HepG2 (cell line): ENCODE results near the gene SLC13A3. TPM values are rescaled to one million over a fixed set of nuclear protein-coding genes. Genes with fewer than 3 reads are reported as not detected.

Source experiments
- CBX5 ChIP-seq: sonication (generic); formaldehyde crosslinking; IDR thresholded peaks from 2 replicates; pipeline ENCODE4 v1.4.0; 2020; ENCODE audit warnings: missing genetic modification reagents, borderline replicate concordance
- HNF1B ChIP-seq: sonication (generic); formaldehyde crosslinking; IDR thresholded peaks from 2 replicates; pipeline ENCODE4 v1.5.1; 2020; ENCODE audit warnings: mild to moderate bottlenecking, moderate library complexity, missing genetic modification reagents
- MNT ChIP-seq: fragments of 450-650 bp; IDR thresholded peaks from 2 replicates; pipeline ENCODE4 v1.6.1; 2016
- RARA ChIP-seq: IDR thresholded peaks from 2 replicates; pipeline ENCODE4 v1.6.1; 2016; ENCODE audit warnings: missing genetic modification reagents, missing compliant biosample characterization
- RBAK ChIP-seq: sonication (generic); formaldehyde crosslinking; IDR thresholded peaks from 2 replicates; pipeline ENCODE4 v1.5.1; 2020; ENCODE audit warnings: mild to moderate bottlenecking, missing genetic modification reagents
- RBFOX2 ChIP-seq: fragments of 200-400 bp; formaldehyde crosslinking; IDR thresholded peaks from 2 replicates; pipeline ENCODE4 v1.6.1; 2017; ENCODE audit warnings: low read depth, mild to moderate bottlenecking, low read length
- SIN3A ChIP-seq: IDR thresholded peaks from 2 replicates; pipeline ENCODE4 v1.6.1; 2011; ENCODE audit warnings: low read depth, mild to moderate bottlenecking, control low read depth, low read length, borderline replicate concordance
- SOX13 ChIP-seq, 3 experiments: fragments of 450-650 bp in 1 of 3; sonication (generic) in 1 of 3; formaldehyde crosslinking in 1 of 3; IDR thresholded peaks in 2 of 3; conservative IDR thresholded peaks in 1 of 3; 2 replicates each; pipeline versions ENCODE4 v1.5.0 to v1.6.1; 2016 to 2020; ENCODE audit warnings: antibody characterized with exemption in 1 of 3, mild to moderate bottlenecking in 1 of 3, missing compliant biosample characterization in 1 of 3, missing genetic modification reagents in 1 of 3, moderate library complexity in 1 of 3
- TAF1 ChIP-seq: sonication (generic); formaldehyde crosslinking; IDR thresholded peaks from 2 replicates; pipeline ENCODE4 v1.4.0; 2020; ENCODE audit warnings: missing genetic modification reagents
- ZNF644 ChIP-seq: IDR thresholded peaks from 2 replicates; pipeline ENCODE4 v1.6.1; 2016; ENCODE audit warnings: low read depth
- ZNF878 ChIP-seq: sonication (generic); formaldehyde crosslinking; IDR thresholded peaks from 2 replicates; pipeline ENCODE4 v1.8.1; 2023; ENCODE audit warnings: mild to moderate bottlenecking, missing genetic modification reagents, moderate library complexity
- ZNF883 ChIP-seq: sonication (generic); formaldehyde crosslinking; IDR thresholded peaks from 2 replicates; pipeline ENCODE4 v1.5.1; 2020; ENCODE audit warnings: mild to moderate bottlenecking, missing genetic modification reagents; ENCODE audit errors: not compliant biosample characterization
- polyA plus RNA-seq, 8 experiments: library from polyadenylated mRNA; depleted of rRNA in 3 of 8; stranded (reverse) in 7 of 8; unstranded in 1 of 8; fragments of >200 nt; fragmentation: Illumina TruSeq in 4 of 8; extraction: Trizol in 4 of 8; gene quantifications; 2 replicates each; pipeline versions ENCODE4 v1.2.1 to v1.2.3, GENCODE V29; 2011 to 2016; ENCODE audit warnings: low read depth in 4 of 8, missing spikeins in 1 of 8, mixed read lengths in 1 of 8; ENCODE audit not compliant: insufficient read depth in 1 of 8
- total RNA-seq, 5 experiments: library from RNA; depleted of rRNA; stranded (reverse); fragments of >200 nt; fragmentation: Illumina TruSeq; extraction: Trizol; gene quantifications; 2 replicates each; pipeline ENCODE4 v1.2.3, GENCODE V29; 2016; ENCODE audit warnings: low read depth in 1 of 5
- TF ChIP-seq, protein P1 (sequence below): sonication (generic); formaldehyde crosslinking; IDR thresholded peaks from 2 replicates; pipeline ENCODE4 v1.9.0; 2022; ENCODE audit warnings: low read depth, missing genetic modification reagents
- TF ChIP-seq, protein P2 (sequence below): sonication (generic); formaldehyde crosslinking; IDR thresholded peaks from 2 replicates; pipeline ENCODE4 v1.5.1; 2020; ENCODE audit warnings: missing genetic modification reagents, mild to moderate bottlenecking, borderline replicate concordance
- TF ChIP-seq, protein P3 (sequence below): sonication (generic); formaldehyde crosslinking; conservative IDR thresholded peaks from 2 replicates; pipeline ENCODE4 v1.4.0; 2020; ENCODE audit warnings: mild to moderate bottlenecking, missing genetic modification reagents, moderate library complexity

SLC13A3 gene
- total and polyA plus RNA-seq, 2 of the 13 experiments (the other 11 are each of a cell fraction or from before 2014, with no cell fraction given) = 66.5 to 76.0 TPM

DNA sequence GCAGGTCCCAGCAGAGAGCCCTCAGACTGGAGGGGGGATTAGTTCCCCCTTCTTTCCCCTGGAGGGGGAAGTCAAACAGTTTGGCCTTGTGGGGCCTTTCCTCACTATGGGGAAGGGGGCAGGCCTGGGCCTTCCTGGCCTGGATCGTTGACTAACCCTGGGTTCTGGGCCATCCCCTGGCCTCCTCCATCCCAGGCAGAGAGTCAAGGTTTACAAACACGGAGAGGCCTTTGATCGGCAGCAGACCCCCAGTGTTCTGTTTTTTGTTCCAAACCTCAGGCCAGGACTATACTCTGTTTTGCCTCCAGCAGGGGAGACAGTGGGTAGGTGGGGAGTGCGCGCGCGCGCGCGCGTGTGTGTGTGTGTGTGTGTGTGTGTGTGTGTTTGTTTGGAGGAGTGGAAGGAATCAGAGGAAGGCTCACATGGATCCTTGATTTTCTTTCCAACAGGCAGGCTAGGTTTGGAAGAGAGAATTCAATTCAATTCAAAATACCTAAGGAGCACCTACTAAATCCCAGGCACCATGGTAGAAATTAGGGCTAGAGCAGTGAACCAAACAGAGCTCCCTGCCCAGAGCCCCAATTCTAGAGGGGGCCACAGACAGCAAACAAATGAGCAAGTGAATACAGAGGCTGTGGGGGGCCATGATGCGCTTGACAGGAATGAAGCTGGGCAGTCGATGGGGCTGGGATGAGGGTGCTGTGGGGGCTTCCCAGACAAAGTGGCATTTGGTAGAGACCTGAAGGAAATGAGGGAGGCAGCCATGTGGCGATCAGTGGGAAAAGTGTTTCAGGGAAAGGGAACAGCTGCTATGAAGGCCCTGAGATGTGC is 23.2 kb upstream of the SLC13A3 start (continued):
- peak; percentile 90; the same call in 1 of the 2 replicates for TF ChIP-seq CBX5 (CRISPR knock-in tag)
- TF ChIP-seq, protein P1, sequence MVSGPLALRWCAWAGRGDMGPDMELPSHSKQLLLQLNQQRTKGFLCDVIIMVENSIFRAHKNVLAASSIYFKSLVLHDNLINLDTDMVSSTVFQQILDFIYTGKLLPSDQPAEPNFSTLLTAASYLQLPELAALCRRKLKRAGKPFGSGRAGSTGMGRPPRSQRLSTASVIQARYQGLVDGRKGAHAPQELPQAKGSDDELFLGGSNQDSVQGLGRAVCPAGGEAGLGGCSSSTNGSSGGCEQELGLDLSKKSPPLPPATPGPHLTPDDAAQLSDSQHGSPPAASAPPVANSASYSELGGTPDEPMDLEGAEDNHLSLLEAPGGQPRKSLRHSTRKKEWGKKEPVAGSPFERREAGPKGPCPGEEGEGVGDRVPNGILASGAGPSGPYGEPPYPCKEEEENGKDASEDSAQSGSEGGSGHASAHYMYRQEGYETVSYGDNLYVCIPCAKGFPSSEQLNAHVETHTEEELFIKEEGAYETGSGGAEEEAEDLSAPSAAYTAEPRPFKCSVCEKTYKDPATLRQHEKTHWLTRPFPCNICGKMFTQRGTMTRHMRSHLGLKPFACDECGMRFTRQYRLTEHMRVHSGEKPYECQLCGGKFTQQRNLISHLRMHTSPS (CRISPR knock-in tag) = peak; percentile 82
- peak; percentile 87 for TF ChIP-seq HNF1B (CRISPR knock-in tag)
- peak; percentile 76; the same call in 1 of the 2 replicates for TF ChIP-seq RBAK (CRISPR knock-in tag)
- TF ChIP-seq, protein P2, sequence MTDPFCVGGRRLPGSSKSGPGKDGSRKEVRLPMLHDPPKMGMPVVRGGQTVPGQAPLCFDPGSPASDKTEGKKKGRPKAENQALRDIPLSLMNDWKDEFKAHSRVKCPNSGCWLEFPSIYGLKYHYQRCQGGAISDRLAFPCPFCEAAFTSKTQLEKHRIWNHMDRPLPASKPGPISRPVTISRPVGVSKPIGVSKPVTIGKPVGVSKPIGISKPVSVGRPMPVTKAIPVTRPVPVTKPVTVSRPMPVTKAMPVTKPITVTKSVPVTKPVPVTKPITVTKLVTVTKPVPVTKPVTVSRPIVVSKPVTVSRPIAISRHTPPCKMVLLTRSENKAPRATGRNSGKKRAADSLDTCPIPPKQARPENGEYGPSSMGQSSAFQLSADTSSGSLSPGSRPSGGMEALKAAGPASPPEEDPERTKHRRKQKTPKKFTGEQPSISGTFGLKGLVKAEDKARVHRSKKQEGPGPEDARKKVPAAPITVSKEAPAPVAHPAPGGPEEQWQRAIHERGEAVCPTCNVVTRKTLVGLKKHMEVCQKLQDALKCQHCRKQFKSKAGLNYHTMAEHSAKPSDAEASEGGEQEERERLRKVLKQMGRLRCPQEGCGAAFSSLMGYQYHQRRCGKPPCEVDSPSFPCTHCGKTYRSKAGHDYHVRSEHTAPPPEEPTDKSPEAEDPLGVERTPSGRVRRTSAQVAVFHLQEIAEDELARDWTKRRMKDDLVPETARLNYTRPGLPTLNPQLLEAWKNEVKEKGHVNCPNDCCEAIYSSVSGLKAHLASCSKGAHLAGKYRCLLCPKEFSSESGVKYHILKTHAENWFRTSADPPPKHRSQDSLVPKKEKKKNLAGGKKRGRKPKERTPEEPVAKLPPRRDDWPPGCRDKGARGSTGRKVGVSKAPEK (CRISPR knock-in tag) = no peak
- TF ChIP-seq TAF1 = 0 out of 2 replicates have a peak, but pooled peaks have one; percentile 19
- TF ChIP-seq SOX13 (IDR thresholded peaks at IDR 0.05) = peak; percentile 9; the same call in 1 of the 2 replicates
- peak in 1 of 2 experiments; percentile 90; a peak in 2 of 4 replicates for TF ChIP-seq SOX13 (CRISPR knock-in tag; conservative IDR thresholded peaks at IDR 0.05 in 1 of 2, IDR thresholded peaks at IDR 0.05 in 1 of 2)
- no peak for TF ChIP-seq SIN3A
- TF ChIP-seq ZNF878 (CRISPR knock-in tag) = peak; percentile 70; the same call in 1 of the 2 replicates
- TF ChIP-seq, protein P3, sequence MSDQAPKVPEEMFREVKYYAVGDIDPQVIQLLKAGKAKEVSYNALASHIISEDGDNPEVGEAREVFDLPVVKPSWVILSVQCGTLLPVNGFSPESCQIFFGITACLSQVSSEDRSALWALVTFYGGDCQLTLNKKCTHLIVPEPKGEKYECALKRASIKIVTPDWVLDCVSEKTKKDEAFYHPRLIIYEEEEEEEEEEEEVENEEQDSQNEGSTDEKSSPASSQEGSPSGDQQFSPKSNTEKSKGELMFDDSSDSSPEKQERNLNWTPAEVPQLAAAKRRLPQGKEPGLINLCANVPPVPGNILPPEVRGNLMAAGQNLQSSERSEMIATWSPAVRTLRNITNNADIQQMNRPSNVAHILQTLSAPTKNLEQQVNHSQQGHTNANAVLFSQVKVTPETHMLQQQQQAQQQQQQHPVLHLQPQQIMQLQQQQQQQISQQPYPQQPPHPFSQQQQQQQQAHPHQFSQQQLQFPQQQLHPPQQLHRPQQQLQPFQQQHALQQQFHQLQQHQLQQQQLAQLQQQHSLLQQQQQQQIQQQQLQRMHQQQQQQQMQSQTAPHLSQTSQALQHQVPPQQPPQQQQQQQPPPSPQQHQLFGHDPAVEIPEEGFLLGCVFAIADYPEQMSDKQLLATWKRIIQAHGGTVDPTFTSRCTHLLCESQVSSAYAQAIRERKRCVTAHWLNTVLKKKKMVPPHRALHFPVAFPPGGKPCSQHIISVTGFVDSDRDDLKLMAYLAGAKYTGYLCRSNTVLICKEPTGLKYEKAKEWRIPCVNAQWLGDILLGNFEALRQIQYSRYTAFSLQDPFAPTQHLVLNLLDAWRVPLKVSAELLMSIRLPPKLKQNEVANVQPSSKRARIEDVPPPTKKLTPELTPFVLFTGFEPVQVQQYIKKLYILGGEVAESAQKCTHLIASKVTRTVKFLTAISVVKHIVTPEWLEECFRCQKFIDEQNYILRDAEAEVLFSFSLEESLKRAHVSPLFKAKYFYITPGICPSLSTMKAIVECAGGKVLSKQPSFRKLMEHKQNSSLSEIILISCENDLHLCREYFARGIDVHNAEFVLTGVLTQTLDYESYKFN (CRISPR knock-in tag) = peak; percentile 98
- peak; percentile 92 for TF ChIP-seq ZNF644 (CRISPR knock-in tag)
- TF ChIP-seq RARA (CRISPR knock-in tag) = peak; percentile 88
- peak; percentile 40; the same call in 1 of the 2 replicates for TF ChIP-seq MNT
- no peak for TF ChIP-seq RBFOX2
- TF ChIP-seq ZNF883 (CRISPR knock-in tag) = peak; percentile 70
